SK-N-SH (cell line): ENCODE data around the gene MACROD1. TPM values are rescaled to one million over a fixed set of nuclear protein-coding genes. Genes with fewer than 3 reads are reported as not detected.

Experiments used
- CTCF ChIA-PET: fragments of 300-600, 350-600 bp; formaldehyde crosslinking; extraction: SDS; loops from one replicate; lab custom pipeline; 2021; lab: Yijun Ruan, JAX
- POLR2A ChIA-PET: fragments of 350-600 bp; sonication (Branson Sonifier 250); formaldehyde crosslinking; extraction: SDS; loops from one replicate; lab custom pipeline; 2020; ENCODE audit warnings: antibody characterized with exemption, inconsistent platforms; lab: Yijun Ruan, JAX
- DNase-seq: peaks from one replicate; pipeline ENCODE4 v3.0.0; 2012
- H2AFZ ChIP-seq: fragments of 200-600 bp; sonication (generic); 2 replicates; pipeline ENCODE4 v1.8.1; 2016; ENCODE audit warnings: antibody characterized with exemption, mild to moderate bottlenecking, low read depth
- H3F3A ChIP-seq: fragments of 200-600 bp; sonication (generic); replicated peaks from 2 replicates; pipeline ENCODE3; 2016; ENCODE audit warnings: antibody characterized with exemption, mild to moderate bottlenecking; ENCODE audit not compliant: insufficient read depth
- H3K27ac ChIP-seq, 2 experiments: fragments of 200-500 bp in 1 of 2; fragments of 200-600 bp in 1 of 2; sonication (Bioruptor generic) in 1 of 2; sonication (generic), shearing (Covaris generic) in 1 of 2; 2 replicates each; pipeline versions ENCODE4 v1.5.1 to v1.6.1; 2014 to 2016; ENCODE audit warnings: low read depth in 2 of 2, inconsistent platforms in 1 of 2, low read length in 1 of 2, mild to moderate bottlenecking in 1 of 2, mixed read lengths in 1 of 2
- H3K27me3 ChIP-seq: fragments of 200-600 bp; sonication (generic), shearing (Covaris generic); 2 replicates; pipeline ENCODE4 v1.6.1; 2016; ENCODE audit warnings: mixed run types; ENCODE audit not compliant: insufficient read depth
- H3K36me3 ChIP-seq, 2 experiments: fragments of 200-500 bp in 1 of 2; fragments of 200-600 bp in 1 of 2; sonication (Bioruptor generic) in 1 of 2; sonication (generic) in 1 of 2; replicated peaks in 1 of 2; 2 replicates each; pipeline versions ENCODE3 to v1.5.1; 2014 to 2016; ENCODE audit warnings: low read length in 1 of 2, mild to moderate bottlenecking in 1 of 2; ENCODE audit not compliant: insufficient read depth in 2 of 2, control insufficient read depth in 1 of 2
- H3K4me1 ChIP-seq, 2 experiments: fragments of 200-500 bp in 1 of 2; fragments of 200-600 bp in 1 of 2; sonication (Bioruptor generic) in 1 of 2; sonication (generic), shearing (Covaris generic) in 1 of 2; 2 replicates each; pipeline versions ENCODE4 v1.5.1 to v1.6.1; 2014 to 2016; ENCODE audit warnings: low read depth in 1 of 2, low read length in 1 of 2, mixed run types in 1 of 2; ENCODE audit not compliant: insufficient read depth in 2 of 2, control insufficient read depth in 1 of 2
- H3K4me2 ChIP-seq: fragments of 200-600 bp; sonication (generic), shearing (Covaris generic); 2 replicates; pipeline ENCODE4 v1.6.1; 2017; ENCODE audit warnings: mixed run types
- H3K4me3 ChIP-seq, 2 experiments: fragments of 200-500 bp in 1 of 2; fragments of 200-600 bp in 1 of 2; sonication (Bioruptor generic) in 1 of 2; sonication (generic), shearing (Covaris generic) in 1 of 2; 2 replicates each; pipeline versions ENCODE4 v1.5.1 to v1.8.1; 2014 to 2016; ENCODE audit warnings: low read depth in 2 of 2, inconsistent platforms in 1 of 2, low read length in 1 of 2, mild to moderate bottlenecking in 1 of 2, mixed read lengths in 1 of 2, moderate library complexity in 1 of 2
- H3K79me2 ChIP-seq: fragments of 200-600 bp; sonication (generic); 2 replicates; pipeline ENCODE4 v1.8.1; 2017; ENCODE audit warnings: mild to moderate bottlenecking; ENCODE audit not compliant: insufficient read depth
- H3K9ac ChIP-seq: fragments of 200-600 bp; sonication (generic); 2 replicates; pipeline ENCODE4 v1.6.1; 2017; ENCODE audit warnings: mixed run types
- H3K9me2 ChIP-seq: fragments of 200-600 bp; sonication (generic); 2 replicates; pipeline ENCODE4 v1.6.1; 2017; ENCODE audit warnings: mixed run types
- H3K9me3 ChIP-seq: fragments of 200-600 bp; sonication (generic); 2 replicates; pipeline ENCODE4 v1.6.1; 2017; ENCODE audit warnings: mixed run types, mild to moderate bottlenecking, moderate library complexity
- H4K20me1 ChIP-seq: fragments of 200-600 bp; sonication (generic); 2 replicates; pipeline ENCODE4 v1.6.1; 2017; ENCODE audit warnings: mild to moderate bottlenecking, mixed run types; ENCODE audit not compliant: insufficient read depth
- CTCF ChIP-seq: fragments of 200-600 bp; sonication (generic); IDR thresholded peaks from 2 replicates; pipeline ENCODE4 v1.6.1; 2017; ENCODE audit warnings: antibody characterized with exemption, mild to moderate bottlenecking, moderate library complexity
- ELF1 ChIP-seq: IDR thresholded peaks from 2 replicates; pipeline ENCODE4 v1.4.0; 2012
- EP300 ChIP-seq, 2 experiments: IDR thresholded peaks; 2 replicates each; pipeline versions ENCODE4 v1.4.0 to v1.6.1; 2012; ENCODE audit warnings: borderline replicate concordance in 1 of 2, low read depth in 1 of 2, low read length in 1 of 2
- EZH2phosphoT487 ChIP-seq: fragments of 200-600 bp; sonication (generic); IDR thresholded peaks from 2 replicates; pipeline ENCODE4 v1.6.1; 2017; ENCODE audit warnings: low read depth, mixed run types, mild to moderate bottlenecking, antibody characterized with exemption, moderate library complexity, borderline replicate concordance
- FOXM1 ChIP-seq: IDR thresholded peaks from 2 replicates; pipeline ENCODE4 v1.4.0; 2012; ENCODE audit warnings: low read depth, mild to moderate bottlenecking
- JUND ChIP-seq: IDR thresholded peaks from 2 replicates; pipeline ENCODE4 v1.4.0; 2012
- MEF2A ChIP-seq: IDR thresholded peaks from 2 replicates; pipeline ENCODE4 v1.4.0; 2012; ENCODE audit warnings: low read depth, borderline replicate concordance
- MXI1 ChIP-seq: IDR thresholded peaks from 2 replicates; pipeline ENCODE4 v1.6.1; 2012; ENCODE audit warnings: mild to moderate bottlenecking, low read depth, low read length, improper control_type of control experiment
- NFIC ChIP-seq: IDR thresholded peaks from 2 replicates; pipeline ENCODE4 v1.4.0; 2012; ENCODE audit warnings: borderline replicate concordance
- RAD21 ChIP-seq: IDR thresholded peaks from 2 replicates; pipeline ENCODE4 v1.6.1; 2012; ENCODE audit warnings: mild to moderate bottlenecking, low read length
- RCOR1 ChIP-seq: fragments of 150-350 bp; IDR thresholded peaks from 2 replicates; pipeline ENCODE4 v1.6.1; 2017; ENCODE audit warnings: antibody characterized with exemption, low read length
- RXRA ChIP-seq: IDR thresholded peaks from 2 replicates; pipeline ENCODE4 v1.4.0; 2012; ENCODE audit warnings: low read depth, mild to moderate bottlenecking, borderline replicate concordance
- SMC3 ChIP-seq: IDR thresholded peaks from 2 replicates; pipeline ENCODE4 v1.6.1; 2012; ENCODE audit warnings: low read depth, low read length, improper control_type of control experiment
- TAF1 ChIP-seq: IDR thresholded peaks from 2 replicates; pipeline ENCODE4 v1.6.1; 2012; ENCODE audit warnings: low read depth, mild to moderate bottlenecking, low read length, moderate library complexity, borderline replicate concordance
- WGBS: methylation state at CpG from one replicate; pipeline ENCODE4 v1.1.6; 2017; ENCODE audit warnings: low lambda C conversion rate; 5-methylcytosine and 5-hydroxymethylcytosine counted together
- polyA plus RNA-seq, 3 experiments: library from polyadenylated mRNA; depleted of rRNA; stranded (reverse); fragments of >200 nt; gene quantifications; 2 replicates each; pipeline ENCODE4 v1.2.3, GENCODE V29; 2012
- TF ChIP-seq, protein P1 (sequence below): IDR thresholded peaks from 2 replicates; pipeline ENCODE4; 2012
- TF ChIP-seq, protein P2 (sequence below): fragments of 150-350 bp; IDR thresholded peaks from 2 replicates; pipeline ENCODE4 v1.6.1; 2017; ENCODE audit warnings: antibody characterized with exemption, low read length, low read depth, borderline replicate concordance

MACROD1 gene
- polyA plus RNA-seq, 1 of the 3 experiments (the other 2 are of a cell fraction) = 49.1 TPM

- H3K9ac ChIP-seq = no peak overlapping the region
- H2AFZ ChIP-seq = no peak overlapping the region
- H3K27ac ChIP-seq = no peak overlapping the region
- H3K9me2 ChIP-seq = no peaks in the 10 kb centered on the region
- no peak for DNase-seq
- H3K4me3 ChIP-seq = no peak overlapping the region
- no peaks in the 10 kb centered on the region for H3K27me3 ChIP-seq
- ChIA-PET CTCF (no interaction called here), POLR2A (no interaction called here)
- H3K79me2 ChIP-seq = no peaks in the 10 kb centered on the region
- H3K36me3 ChIP-seq = peaks cover 0 to 3% of the 10 kb centered on the region in 2 experiments
- 96% methylated on average over 2 of the region's 2 CpGs for WGBS
- H3K4me1 ChIP-seq = peaks cover 0 to 13% of the 10 kb centered on the region in 2 experiments; a peak in 2 of 4 replicates
- H3K4me2 ChIP-seq = no peak overlapping the region
- H3K9me3 ChIP-seq = no peaks in the 10 kb centered on the region
- no peaks in the 10 kb centered on the region for H3F3A ChIP-seq
- no peaks in the 10 kb centered on the region for H4K20me1 ChIP-seq
- TF ChIP-seq SMC3 (no peak), NFIC (no peak), MXI1 (no peak)
These were observed 155.1 kb downstream of the MACROD1 start for GRCh38 chr11:64010783-64011182.

GRCh38 chr11:64009710-64010109 is 156.2 kb downstream of the MACROD1 start:
- POLR2A ChIA-PET = interaction anchor here (0.6 kb wide), 1 partner anchor 153 kb away, joined by 3 read pairs; no protein-coding TSS in a partner anchor
- H3K27ac ChIP-seq = no peak overlapping the region
- no peaks in the 10 kb centered on the region for H3K9me2 ChIP-seq
- no peak overlapping the region for H3K9ac ChIP-seq
- TF ChIP-seq FOXM1 (no peak), RCOR1 (no peak), SMC3 (no peak), RXRA (no peak), EZH2phosphoT487 (no peak), ELF1 (no peak), MEF2A (no peak)
- CTCF ChIA-PET = interaction anchor here (0.9 to 1.4 kb wide), 2 partner anchors 10 to 21 kb away, joined by 3 read pairs; no protein-coding TSS in a partner anchor
- WGBS = 98% methylated on average over 8 of the region's 8 CpGs
- H3K79me2 ChIP-seq = no peaks in the 10 kb centered on the region
- H3K9me3 ChIP-seq = no peaks in the 10 kb centered on the region
- H2AFZ ChIP-seq = no peak overlapping the region
- 0 out of 2 replicates have a peak, but pooled peaks cover under 1% of the 10 kb centered on the region for H4K20me1 ChIP-seq
- no peaks in the 10 kb centered on the region for H3F3A ChIP-seq
- no peak overlapping the region for H3K4me2 ChIP-seq
- H3K36me3 ChIP-seq = peaks cover 0 to 3% of the 10 kb centered on the region in 2 experiments
- no peaks in the 10 kb centered on the region for H3K27me3 ChIP-seq
- DNase-seq = no peak
- peaks cover 0 to 13% of the 10 kb centered on the region in 2 experiments; a peak in 2 of 4 replicates for H3K4me1 ChIP-seq
- H3K4me3 ChIP-seq = no peak overlapping the region

DNA sequence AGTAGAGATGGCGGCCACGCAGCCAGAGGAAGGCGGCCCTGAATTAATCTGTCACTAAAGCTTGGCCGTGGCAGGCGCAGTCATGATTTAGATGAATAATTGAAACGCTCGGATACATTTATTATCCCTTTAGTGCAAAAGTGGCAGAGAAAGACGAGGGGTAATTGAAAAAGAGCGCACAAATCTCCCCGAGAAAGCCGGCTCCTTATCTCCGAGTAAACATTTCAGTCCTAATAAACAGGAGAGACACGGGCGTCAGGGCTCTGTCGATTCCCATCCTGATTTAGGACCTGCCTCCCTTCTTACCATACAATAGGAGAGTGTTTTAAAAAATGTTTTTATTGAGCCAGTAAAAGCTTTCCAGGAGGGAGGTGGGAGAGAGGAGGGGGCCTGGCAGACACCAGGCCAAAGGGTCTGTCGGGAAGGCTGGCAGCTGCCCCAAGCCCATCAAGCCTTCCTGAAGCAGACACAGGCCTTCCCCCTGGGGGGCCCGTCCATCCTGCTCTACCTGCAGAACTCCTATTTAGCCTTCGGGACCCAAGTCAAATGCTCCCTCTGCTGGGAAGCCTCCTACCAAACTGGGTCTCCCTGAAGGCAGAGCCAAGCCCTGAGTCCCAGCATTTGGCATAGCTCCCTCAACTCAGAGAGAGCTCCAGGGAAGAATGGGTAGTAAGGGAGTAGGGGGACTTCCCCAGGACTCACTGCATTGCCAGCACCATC is 156.8 kb downstream of the MACROD1 start:
- Histone ChIP-seq H3K9ac (no peak overlapping the region), H3K36me3 (peaks cover 0 to 3% of the 10 kb centered on the region in 2 experiments), H3K79me2 (no peaks in the 10 kb centered on the region), H3K4me3 (no peak overlapping the region), H3F3A (no peaks in the 10 kb centered on the region), H3K27ac (no peak overlapping the region), H4K20me1 (peaks cover 3% of the 10 kb centered on the region; the same call in 1 of the 2 replicates), H3K4me1 (peaks cover 0 to 13% of the 10 kb centered on the region in 2 experiments; a peak in 2 of 4 replicates), H3K4me2 (no peak overlapping the region), H3K9me2 (no peaks in the 10 kb centered on the region), H2AFZ (no peak overlapping the region), H3K27me3 (no peaks in the 10 kb centered on the region), H3K9me3 (no peaks in the 10 kb centered on the region)
- ChIA-PET CTCF (interaction anchor here (0.9 to 1.7 kb wide), 3 partner anchors 11 to 123 kb away, joined by 3 to 6 read pairs (median 3); no protein-coding TSS in a partner anchor), POLR2A (interaction anchor here (2.1 kb wide), 1 partner anchor 9 kb away, joined by 7 read pairs; no protein-coding TSS in a partner anchor)
- DNase-seq = no peak
- whole genome bisulfite sequencing = 97% methylated on average over 16 of the region's 18 CpGs
- no peak for TF ChIP-seq FOXM1
- TF ChIP-seq, protein P1, sequence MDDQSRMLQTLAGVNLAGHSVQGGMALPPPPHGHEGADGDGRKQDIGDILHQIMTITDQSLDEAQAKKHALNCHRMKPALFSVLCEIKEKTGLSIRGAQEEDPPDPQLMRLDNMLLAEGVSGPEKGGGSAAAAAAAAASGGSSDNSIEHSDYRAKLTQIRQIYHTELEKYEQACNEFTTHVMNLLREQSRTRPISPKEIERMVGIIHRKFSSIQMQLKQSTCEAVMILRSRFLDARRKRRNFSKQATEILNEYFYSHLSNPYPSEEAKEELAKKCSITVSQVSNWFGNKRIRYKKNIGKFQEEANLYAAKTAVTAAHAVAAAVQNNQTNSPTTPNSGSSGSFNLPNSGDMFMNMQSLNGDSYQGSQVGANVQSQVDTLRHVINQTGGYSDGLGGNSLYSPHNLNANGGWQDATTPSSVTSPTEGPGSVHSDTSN = no peak
- no peak for TF ChIP-seq CTCF
- TF ChIP-seq JUND = no peak
- TF ChIP-seq EP300 (IDR thresholded peaks at IDR 0.05; ENCODE audit: borderline replicate concordance in 1 of 2, low read depth in 1 of 2, low read length in 1 of 2) = no peak
- no peak for TF ChIP-seq RAD21
- no peak for TF ChIP-seq NFIC
- TF ChIP-seq, protein P2, sequence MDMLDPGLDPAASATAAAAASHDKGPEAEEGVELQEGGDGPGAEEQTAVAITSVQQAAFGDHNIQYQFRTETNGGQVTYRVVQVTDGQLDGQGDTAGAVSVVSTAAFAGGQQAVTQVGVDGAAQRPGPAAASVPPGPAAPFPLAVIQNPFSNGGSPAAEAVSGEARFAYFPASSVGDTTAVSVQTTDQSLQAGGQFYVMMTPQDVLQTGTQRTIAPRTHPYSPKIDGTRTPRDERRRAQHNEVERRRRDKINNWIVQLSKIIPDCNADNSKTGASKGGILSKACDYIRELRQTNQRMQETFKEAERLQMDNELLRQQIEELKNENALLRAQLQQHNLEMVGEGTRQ = no peak
- TF ChIP-seq TAF1 = no peak
